HG02885 (cell line): ENCODE data around the gene SLC25A21.
"Not testable (repeated sequence)": the region's sequence is repeated elsewhere in the genome, so short reads cannot be mapped to it uniquely, and the experiment has no call there.

Experiments used
- ATAC-seq: cut with Tn5 transposase; IDR thresholded peaks from one replicate; pipeline ENCODE4 v1.9.1; 2021; ENCODE audit warnings: mild to moderate bottlenecking; ENCODE audit not compliant: unreplicated experiment, poor library complexity

Gene SLC25A21

GRCh38 chr14:36848213-36848612, 324.2 kb downstream of the SLC25A21 start:
- no peak for ATAC-seq

GRCh38 chr14:36847366-36847765, 325.0 kb downstream of the SLC25A21 start:
- no peak for ATAC-seq

GRCh38 chr14:36845356-36846012, 326.9 kb downstream of the SLC25A21 start:
- ATAC-seq, result no peak

- ATAC-seq, result no peak
Measured at GRCh38 chr14:36844443-36845195, 327.8 kb downstream of the SLC25A21 start.

GRCh38 chr14:36843410-36843809, 329.0 kb downstream of the SLC25A21 start:
- no peak for ATAC-seq

GRCh38 chr14:36835128-36835527, 337.3 kb downstream of the SLC25A21 start:
- no peak for ATAC-seq

- no peak for ATAC-seq
Measured at GRCh38 chr14:36834293-36834692, 338.1 kb downstream of the SLC25A21 start.

- no peak for ATAC-seq
Measured at GRCh38 chr14:36829547-36829946, 342.9 kb downstream of the SLC25A21 start.

- no peak for ATAC-seq
Measured at GRCh38 chr14:36827861-36828260, 344.5 kb downstream of the SLC25A21 start.

- no peak for ATAC-seq
Measured at GRCh38 chr14:36826614-36827013, 345.8 kb downstream of the SLC25A21 start.

GRCh38 chr14:36824854-36825253, 347.6 kb downstream of the SLC25A21 start:
- ATAC-seq, result no peak

GRCh38 chr14:36823651-36824050, 348.8 kb downstream of the SLC25A21 start:
- no peak for ATAC-seq

- no peak for ATAC-seq
Measured at GRCh38 chr14:36822685-36823084, 349.7 kb downstream of the SLC25A21 start.

GRCh38 chr14:36820901-36821300, 351.5 kb downstream of the SLC25A21 start:
- ATAC-seq, result no peak

GRCh38 chr14:36820111-36820709, 352.2 kb downstream of the SLC25A21 start:
- ATAC-seq, result no peak

- ATAC-seq, result no peak
Measured at GRCh38 chr14:36818794-36819384, 353.5 kb downstream of the SLC25A21 start.

- ATAC-seq, result no peak
Measured at GRCh38 chr14:36818246-36818645, 354.2 kb downstream of the SLC25A21 start.

GRCh38 chr14:36817071-36817930, 355.1 kb downstream of the SLC25A21 start:
- ATAC-seq, result no peak

- no peak for ATAC-seq
Measured at GRCh38 chr14:36816481-36816880, 355.9 kb downstream of the SLC25A21 start.

GRCh38 chr14:36814783-36815182, 357.6 kb downstream of the SLC25A21 start:
- ATAC-seq, result not testable (repeated sequence)
